ENCODE measurements around the gene HK1. TPM values are rescaled to one million over a fixed set of nuclear protein-coding genes. Genes with fewer than 3 reads are reported as not detected.
A peak's percentile ranks its signal among the peaks of the same experiment; 100 is the strongest.

Gene HK1
- total RNA-seq, 2 donors from 2014 or later: 186 to 228 TPM

- TF ChIP-seq CTCF (IDR thresholded peaks at IDR 0.05): peak in 1 of 2 donors; percentile 26
- Histone ChIP-seq H3K4me3 (peak overlapping the region in 1 of 2 donors; percentile 6), H3K4me1 (peaks cover 0 to 54% of the 10 kb centered on the region in 2 donors), H3K27me3 (no peaks in the 10 kb centered on the region), H3K9me3 (no peaks in the 10 kb centered on the region), H3K27ac (peak overlapping the region; percentile 54 to 79), H3K36me3 (peaks cover 4% of the 10 kb centered on the region)
- no peak for DNase-seq (ENCODE audit: low spot score)
These were observed 129.5 kb downstream of the HK1 start for GRCh38 chr10:69407621-69408301.

- Histone ChIP-seq H3K4me1 (peaks cover 0 to 58% of the 10 kb centered on the region in 2 donors), H3K9me3 (no peaks in the 10 kb centered on the region), H3K27ac (peak overlapping the region; percentile 86 to 91), H3K36me3 (no peaks in the 10 kb centered on the region), H3K4me3 (peak overlapping the region; percentile 18 to 50), H3K27me3 (no peaks in the 10 kb centered on the region)
- peak; percentile 95 for DNase-seq (ENCODE audit: low spot score)
- TF ChIP-seq CTCF (IDR thresholded peaks at IDR 0.05): peak; percentile 85 to 92
These were observed 130.3 kb downstream of the HK1 start for GRCh38 chr10:69408318-69409175.

- H3K4me1 ChIP-seq: peaks cover 0 to 58% of the 10 kb centered on the region in 2 donors
These were observed 130.8 kb downstream of the HK1 start for GRCh38 chr10:69409176-69409495.

GRCh38 chr10:69409968-69410367 is 131.7 kb downstream of the HK1 start:
- Histone ChIP-seq H3K27ac (peak overlapping the region; percentile 8 to 16), H3K27me3 (no peaks in the 10 kb centered on the region), H3K9me3 (no peaks in the 10 kb centered on the region), H3K4me3 (no peak overlapping the region), H3K36me3 (no peaks in the 10 kb centered on the region), H3K4me1 (peaks cover 0 to 53% of the 10 kb centered on the region in 2 donors)
- no peak for TF ChIP-seq CTCF (IDR thresholded peaks at IDR 0.05)
- peak; percentile 80 for DNase-seq (ENCODE audit: low spot score)

More at GRCh38 chr10:69409176-69409495, 130.8 kb downstream of the HK1 start:
- no peaks in the 10 kb centered on the region for H3K9me3 ChIP-seq
- H3K27me3 ChIP-seq: no peaks in the 10 kb centered on the region
- H3K36me3 ChIP-seq: no peaks in the 10 kb centered on the region
- peak overlapping the region; percentile 86 to 91 for H3K27ac ChIP-seq
- no peak for DNase-seq (ENCODE audit: low spot score)
- H3K4me3 ChIP-seq: peak overlapping the region; percentile 18 to 50
- no peak for TF ChIP-seq CTCF (IDR thresholded peaks at IDR 0.05)

GRCh38 chr10:69410487-69410886 is 132.2 kb downstream of the HK1 start:
- H3K27me3 ChIP-seq: no peaks in the 10 kb centered on the region
- H3K4me3 ChIP-seq: no peak overlapping the region
- no peak for TF ChIP-seq CTCF (IDR thresholded peaks at IDR 0.05)
- DNase-seq (ENCODE audit: low spot score): no peak
- H3K4me1 ChIP-seq: peaks cover 0 to 48% of the 10 kb centered on the region in 2 donors
- no peaks in the 10 kb centered on the region for H3K36me3 ChIP-seq
- no peaks in the 10 kb centered on the region for H3K9me3 ChIP-seq
- peak overlapping the region in 1 of 2 donors; percentile 16 for H3K27ac ChIP-seq
